H1 (cell line): ENCODE results near the gene ADAM19. TPM values are rescaled to one million over a fixed set of nuclear protein-coding genes. Genes with fewer than 3 reads are reported as not detected.

Experiments
- CTCF ChIA-PET: fragments of 300-600 bp; sonication (Branson Sonifier 250); formaldehyde crosslinking; loops from one replicate; lab custom pipeline; 2021; ENCODE audit not compliant: partially characterized antibody; lab: Charles Lee
- POLR2A ChIA-PET: fragments of 300-600 bp; sonication (Branson Sonifier 250); formaldehyde crosslinking; loops from one replicate; lab custom pipeline; 2021; ENCODE audit warnings: inconsistent platforms; ENCODE audit not compliant: partially characterized antibody; lab: Charles Lee
- DNase-seq, 2 experiments: peaks; one replicate each; pipeline versions ENCODE4 v3.0.0 to v3.0.0-alpha.2; 2010 to 2022; ENCODE audit warnings: low spot score in 2 of 2, low read depth in 1 of 2, mixed read lengths in 1 of 2
- FAIRE-seq: peaks from 2 replicates; lab custom pipeline; 2011; peaks lifted over from hg19 to GRCh38; lab: Jason Lieb, UNC
- H2AFZ ChIP-seq: 2 replicates; pipeline ENCODE4 v1.8.1; 2012; ENCODE audit warnings: low read length, inconsistent platforms
- H2AK5ac ChIP-seq: 2 replicates; pipeline ENCODE4 v1.6.1; 2013; ENCODE audit warnings: low read depth, low read length
- H2BK120ac ChIP-seq: replicated peaks from 2 replicates; pipeline ENCODE3; 2013; ENCODE audit warnings: low read depth, low read length, inconsistent platforms
- H2BK12ac ChIP-seq: 2 replicates; pipeline ENCODE4 v1.6.1; 2013; ENCODE audit warnings: low read depth, low read length
- H2BK15ac ChIP-seq: 2 replicates; pipeline ENCODE4 v1.6.1; 2013; ENCODE audit warnings: low read length
- H2BK20ac ChIP-seq: 2 replicates; pipeline ENCODE4 v1.6.1; 2013; ENCODE audit warnings: low read length
- H2BK5ac ChIP-seq: 2 replicates; pipeline ENCODE4 v1.6.1; 2013; ENCODE audit warnings: low read depth, low read length
- H3K14ac ChIP-seq: 2 replicates; pipeline ENCODE4 v1.6.1; 2013; ENCODE audit warnings: inconsistent platforms; ENCODE audit not compliant: insufficient read length
- H3K18ac ChIP-seq: 2 replicates; pipeline ENCODE4 v1.6.1; 2013; ENCODE audit warnings: low read length; ENCODE audit errors: extremely low read depth
- H3K23ac ChIP-seq: 2 replicates; pipeline ENCODE4 v1.6.1; 2013; ENCODE audit warnings: inconsistent platforms; ENCODE audit not compliant: insufficient read length
- H3K23me2 ChIP-seq: 2 replicates; pipeline ENCODE4 v1.6.1; 2013; ENCODE audit warnings: low read depth, low read length
- H3K27ac ChIP-seq: 2 replicates; pipeline ENCODE4 v1.6.1; 2011; ENCODE audit warnings: low read depth, low read length, inconsistent platforms
- H3K27me3 ChIP-seq, 4 experiments: replicated peaks in 1 of 4; 1 replicate in 1 of 4; 2 replicates in 3 of 4; pipeline versions ENCODE4 v1.6.1 to v1.8.1; 2011 to 2013; ENCODE audit warnings: low read length in 3 of 4, mild to moderate bottlenecking in 3 of 4, inconsistent platforms in 2 of 4, mixed read lengths in 2 of 4, moderate library complexity in 1 of 4; ENCODE audit not compliant: control insufficient read depth in 3 of 4, insufficient read depth in 3 of 4; ENCODE audit errors: extremely low read depth in 1 of 4
- H3K36me3 ChIP-seq, 4 experiments: 2 replicates each; pipeline versions ENCODE4 v1.6.1 to v1.8.1; 2011 to 2013; ENCODE audit warnings: mild to moderate bottlenecking in 4 of 4, low read length in 3 of 4, moderate library complexity in 2 of 4, control low read depth in 1 of 4, inconsistent platforms in 1 of 4; ENCODE audit not compliant: insufficient read depth in 4 of 4, control insufficient read depth in 2 of 4
- H3K4ac ChIP-seq: replicated peaks from 2 replicates; pipeline ENCODE3; 2013; ENCODE audit warnings: low read length, low read depth, mixed read lengths, inconsistent platforms; ENCODE audit not compliant: insufficient read length
- H3K4me1 ChIP-seq, 4 experiments: replicated peaks in 1 of 4; 1 replicate in 1 of 4; 2 replicates in 3 of 4; pipeline versions ENCODE4 v1.6.1 to v1.8.1; 2011 to 2013; ENCODE audit warnings: low read length in 3 of 4, inconsistent platforms in 2 of 4, mixed read lengths in 1 of 4; ENCODE audit not compliant: insufficient read depth in 4 of 4, control insufficient read depth in 3 of 4
- H3K4me2 ChIP-seq, 2 experiments: 2 replicates each; pipeline versions ENCODE4 v1.6.1 to v1.8.1; 2011 to 2013; ENCODE audit warnings: low read depth in 2 of 2, low read length in 2 of 2, control low read depth in 1 of 2, inconsistent platforms in 1 of 2, mild to moderate bottlenecking in 1 of 2; ENCODE audit not compliant: insufficient read depth in 1 of 2
- H3K4me3 ChIP-seq, 4 experiments: fragments of 200-600, 300-600 bp in 1 of 4; sonication (generic), shearing (Covaris generic), sonication (Bioruptor Twin) in 1 of 4; 2 replicates each; pipeline versions ENCODE4 v1.5.1 to v1.8.1; 2011 to 2016; ENCODE audit warnings: low read length in 4 of 4, low read depth in 3 of 4, control low read depth in 2 of 4, inconsistent platforms in 2 of 4, mild to moderate bottlenecking in 2 of 4, mixed read lengths in 1 of 4, moderate library complexity in 1 of 4; ENCODE audit not compliant: insufficient read depth in 2 of 4; ENCODE audit errors: extremely low read depth in 1 of 4
- H3K56ac ChIP-seq: replicated peaks from 2 replicates; pipeline ENCODE3; 2013; ENCODE audit warnings: low read depth, mild to moderate bottlenecking, mixed read lengths, low read length, inconsistent platforms; ENCODE audit not compliant: insufficient read length
- H3K79me1 ChIP-seq: 2 replicates; pipeline ENCODE4 v1.6.1; 2013; ENCODE audit warnings: low read depth, low read length, control low read depth
- H3K79me2 ChIP-seq, 2 experiments: 2 replicates each; pipeline versions ENCODE4 v1.6.1 to v1.8.1; 2012 to 2013; ENCODE audit warnings: low read length in 2 of 2, mild to moderate bottlenecking in 2 of 2, inconsistent platforms in 1 of 2; ENCODE audit not compliant: insufficient read depth in 2 of 2, control insufficient read depth in 1 of 2
- H3K9ac ChIP-seq, 4 experiments: replicated peaks in 1 of 4; 1 replicate in 1 of 4; 2 replicates in 3 of 4; pipeline versions ENCODE4 v1.6.1 to v1.8.1; 2011 to 2013; ENCODE audit warnings: low read depth in 3 of 4, low read length in 3 of 4, control low read depth in 2 of 4, mild to moderate bottlenecking in 2 of 4, moderate library complexity in 2 of 4, inconsistent platforms in 1 of 4; ENCODE audit errors: extremely low read depth in 1 of 4
- H3K9me3 ChIP-seq, 2 experiments: 2 replicates each; pipeline versions ENCODE4 v1.6.1 to v1.8.1; 2012 to 2013; ENCODE audit warnings: mild to moderate bottlenecking in 2 of 2, moderate library complexity in 2 of 2, control low read depth in 1 of 2, inconsistent platforms in 1 of 2, low read depth in 1 of 2, low read length in 1 of 2, mixed read lengths in 1 of 2; ENCODE audit not compliant: insufficient read depth in 2 of 2
- H4K20me1 ChIP-seq, 2 experiments: replicated peaks in 1 of 2; 2 replicates each; pipeline versions ENCODE3 to v1.8.1; 2011 to 2013; ENCODE audit warnings: inconsistent platforms in 2 of 2, low read length in 2 of 2, mild to moderate bottlenecking in 1 of 2; ENCODE audit not compliant: insufficient read depth in 2 of 2, control insufficient read depth in 1 of 2
- H4K5ac ChIP-seq: 2 replicates; pipeline ENCODE4 v1.6.1; 2013; ENCODE audit warnings: low read length, low read depth, mixed read lengths, inconsistent platforms; ENCODE audit not compliant: insufficient read length
- H4K8ac ChIP-seq: 2 replicates; pipeline ENCODE4 v1.8.0; 2013; ENCODE audit warnings: mild to moderate bottlenecking, moderate library complexity, low read length, inconsistent platforms; ENCODE audit not compliant: insufficient read depth; ENCODE audit errors: extremely low read depth
- H4K91ac ChIP-seq: replicated peaks from 2 replicates; pipeline ENCODE3; 2013; ENCODE audit warnings: low read length, mixed read lengths, inconsistent platforms; ENCODE audit not compliant: insufficient read length
- KDM5A ChIP-seq: fragments of 200-600 bp; IDR thresholded peaks from 2 replicates; pipeline ENCODE4 v1.7.1; 2012; ENCODE audit warnings: mild to moderate bottlenecking, low read length, inconsistent platforms, mixed read lengths
- PHF8 ChIP-seq: fragments of 200-600 bp; sonication (generic); conservative IDR thresholded peaks from 2 replicates; pipeline ENCODE4 v1.7.1; 2012; ENCODE audit warnings: low read depth, mild to moderate bottlenecking, inconsistent platforms, low read length, moderate library complexity
- POLR2A ChIP-seq, 2 experiments: IDR thresholded peaks; 1 replicate in 1 of 2; 2 replicates in 1 of 2; pipeline ENCODE4 v1.6.1; 2011; ENCODE audit warnings: low read depth in 2 of 2, low read length in 2 of 2, mild to moderate bottlenecking in 2 of 2; ENCODE audit errors: control extremely low read depth in 1 of 2
- RBBP5 ChIP-seq: IDR thresholded peaks from 2 replicates; pipeline ENCODE4 v1.7.1; 2012; ENCODE audit warnings: low read depth, mild to moderate bottlenecking, inconsistent platforms, low read length, moderate library complexity, borderline replicate concordance
- RFX5 ChIP-seq: IDR thresholded peaks from 2 replicates; pipeline ENCODE4 v1.6.1; 2011; ENCODE audit warnings: low read depth, low read length, improper control_type of control experiment, borderline replicate concordance
- SP1 ChIP-seq: IDR thresholded peaks from 2 replicates; pipeline ENCODE4 v1.6.1; 2011; ENCODE audit warnings: low read depth, low read length
- SP2 ChIP-seq: IDR thresholded peaks from 2 replicates; pipeline ENCODE4 v1.6.1; 2012; ENCODE audit warnings: mild to moderate bottlenecking, low read length, inconsistent platforms
- TEAD4 ChIP-seq: IDR thresholded peaks from 2 replicates; pipeline ENCODE4 v1.6.1; 2012; ENCODE audit warnings: low read depth, low read length, inconsistent platforms, mixed read lengths
- WGBS, 2 experiments: shearing (Covaris generic) in 1 of 2; methylation state at CpG; one replicate each; pipeline versions ENCODE4 v1.1.6 to v1.1.7; 2013 to 2015; ENCODE audit warnings: low lambda C conversion rate in 2 of 2, mixed read lengths in 2 of 2, inconsistent platforms in 1 of 2, low coverage in 1 of 2, missing lambda C conversion rate in 1 of 2; ENCODE audit not compliant: insufficient replicate concordance in 2 of 2, insufficient coverage in 1 of 2, insufficient read length in 1 of 2; ENCODE audit errors: extremely low coverage in 1 of 2, missing lambda C conversion rate in 1 of 2; 5-methylcytosine and 5-hydroxymethylcytosine counted together
- polyA plus RNA-seq, 7 experiments: library from polyadenylated mRNA; depleted of rRNA in 3 of 7; stranded (reverse) in 5 of 7; unstranded in 2 of 7; fragments of >200 nt in 5 of 7; fragments of 200-250 nt in 2 of 7; gene quantifications; 1 replicate in 5 of 7; 2 replicates in 1 of 7; 4 replicates in 1 of 7; pipeline versions ENCODE4 v1.2.1 to v1.2.3, GENCODE V29; 2011 to 2013; ENCODE audit warnings: missing spikeins in 2 of 7, mixed read lengths in 2 of 7
- total RNA-seq: library from RNA; stranded (reverse); fragmentation: NEBNext Ultra II Directional; extraction: Animal tissue kit (Norgen Biotek cat#: 25700); gene quantifications from 2 replicates; pipeline ENCODE4 v1.2.1, GENCODE V29; 2021

ADAM19 gene
- total and polyA plus RNA-seq, 2 of the 8 experiments (the other 6 are each of a cell fraction or from before 2014, with no cell fraction given): 6.5 to 22.7 TPM

- Histone ChIP-seq H3K27ac (no peak overlapping the region), H2AFZ (no peak overlapping the region), H3K9ac (no peak overlapping the region), H2BK5ac (no peak overlapping the region), H3K79me2 (no peaks in the 10 kb centered on the region), H3K27me3 (no peaks in the 10 kb centered on the region), H3K4me1 (0 out of 7 replicates have a peak, but pooled peaks cover 0 to 2% (median 0%) of the 10 kb centered on the region in 4 experiments), H3K23me2 (no peaks in the 10 kb centered on the region), H4K8ac (no peak overlapping the region), H4K5ac (no peak overlapping the region)
- FAIRE-seq: no peak
- no peak for TF ChIP-seq KDM5A
- no peak for TF ChIP-seq SP2
- no peak for TF ChIP-seq SP1
- no peak for TF ChIP-seq RBBP5
- TF ChIP-seq POLR2A (IDR thresholded peaks at IDR 0.05; ENCODE audit: control extremely low read depth in 1 of 2, low read depth in 2 of 2, low read length in 2 of 2): no peak
- no peak for TF ChIP-seq TEAD4
- TF ChIP-seq RFX5: no peak
- no peak for TF ChIP-seq PHF8
- TF ChIP-seq, all 59 proteins: peak for 0
- Histone ChIP-seq H4K91ac (no peak overlapping the region), H3K9me3 (no peaks in the 10 kb centered on the region), H3K4ac (no peak overlapping the region), H4K20me1 (no peaks in the 10 kb centered on the region), H2BK15ac (no peak overlapping the region), H3K4me3 (no peak overlapping the region), H2BK20ac (no peak overlapping the region), H2AK5ac (no peak overlapping the region), H3K56ac (no peak overlapping the region), H2BK120ac (no peak overlapping the region), H3K23ac (no peak overlapping the region), H3K18ac (no peak overlapping the region), H2BK12ac (no peak overlapping the region), H3K36me3 (no peaks in the 10 kb centered on the region), H3K79me1 (no peaks in the 10 kb centered on the region), H3K4me2 (no peak overlapping the region), H3K14ac (no peak overlapping the region)
- ChIA-PET POLR2A (interaction anchor here (0.7 to 1.7 kb wide), 2 partner anchors 33 to 36 kb away, joined by 3 read pairs; no protein-coding TSS in a partner anchor), CTCF (interaction anchor here (0.6 to 1.5 kb wide), 3 partner anchors 51 to 215 kb away, joined by 4 to 6 read pairs (median 4); partner anchors contain the start of gene LSM11)
- WGBS, 2 experiments: 92% methylated on average over 1 of the region's 1 CpG; no CpG with 5 or more reads in 1 of the 2 experiments
- DNase-seq: no peak
These were observed 46.6 kb downstream of the ADAM19 start for GRCh38 chr5:157529002-157529401.
